ENCODE measurements around the gene FBLN2.

- TF ChIP-seq CTCF (IDR thresholded peaks at IDR 0.05; ENCODE audit: borderline replicate concordance, extremely low read depth, low read length, poor library complexity, severe bottlenecking): no peak
- no peak for TF ChIP-seq EZH2 (IDR thresholded peaks at IDR 0.05; ENCODE audit: borderline replicate concordance, low read depth, low read length, severe bottlenecking)
These were observed 128.3 kb downstream of the FBLN2 start for GRCh38 chr3:13677272-13677671.
